NOMO-1 treated with DMSO at 0.1 percent for 48 hours (cell line): ENCODE measurements around the gene NTSR1.
A peak's percentile ranks its signal among the peaks of the same experiment; 100 is the strongest.

Experiments used
- DNase-seq: peaks from one replicate; lab custom pipeline; 2025; ENCODE audit not compliant: unreplicated experiment; lab: John Stamatoyannopoulos, UW

The NTSR1 gene

DNA sequence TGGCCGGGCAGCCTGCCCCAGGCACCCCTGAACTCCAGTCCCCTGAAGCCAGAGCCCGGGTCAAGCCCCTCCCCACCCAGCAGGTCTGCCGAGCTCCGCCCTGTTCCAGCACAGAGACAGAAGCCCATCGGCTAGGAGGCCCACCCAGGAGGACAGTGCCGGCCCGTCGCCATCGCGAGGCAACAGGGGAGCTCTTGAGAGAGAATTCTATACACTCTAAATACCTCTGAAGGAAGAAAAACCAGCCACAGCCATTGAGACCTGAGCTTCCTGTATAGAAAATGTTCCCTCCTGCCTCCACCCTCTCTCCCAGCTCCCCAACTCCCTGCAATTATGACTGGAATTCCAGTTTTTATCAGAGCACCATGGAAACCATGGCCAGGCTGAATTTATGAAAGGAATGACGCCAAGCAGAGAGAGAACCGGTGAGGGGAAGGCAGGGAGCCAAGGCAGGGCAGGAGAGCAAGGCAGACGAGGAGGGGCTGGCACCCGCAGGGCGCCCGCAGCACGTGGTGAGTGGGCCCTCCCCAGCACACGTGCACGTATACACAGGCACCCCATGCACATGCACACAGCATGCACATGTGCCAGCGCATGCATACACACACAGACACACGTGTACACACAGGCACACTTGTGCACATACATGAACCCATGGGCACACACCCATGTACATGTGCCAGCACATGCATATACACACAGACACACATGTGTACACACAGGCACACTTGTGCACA, 60.1 kb downstream of the NTSR1 start:
- no peak for DNase-seq

GRCh38 chr20:62769346-62770071, 60.9 kb downstream of the NTSR1 start:
- no peak for DNase-seq

- no peak for DNase-seq
These were observed 61.7 kb downstream of the NTSR1 start for GRCh38 chr20:62770111-62770910.

DNA sequence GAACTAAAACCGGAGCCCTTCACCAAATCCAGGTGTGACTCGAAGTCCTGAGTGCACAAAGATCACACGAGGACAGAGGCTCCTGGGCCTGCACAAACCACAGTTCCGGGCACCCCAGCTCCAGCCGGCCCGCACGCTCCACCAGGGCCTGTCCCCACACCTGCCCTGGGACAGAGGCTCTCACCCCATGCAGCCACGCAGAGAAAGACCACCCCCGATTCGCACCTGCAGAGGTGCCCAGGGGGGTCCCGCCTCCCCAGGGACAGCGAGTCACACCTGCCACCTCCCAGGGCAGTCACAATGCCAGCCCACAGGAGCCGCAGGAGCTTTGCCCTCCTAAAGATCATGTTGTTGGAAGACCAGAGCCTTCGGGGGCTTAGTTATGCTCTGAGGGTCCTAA, 62.3 kb downstream of the NTSR1 start:
- DNase-seq, result no peak

- DNase-seq, result no peak
These were observed 62.9 kb downstream of the NTSR1 start for GRCh38 chr20:62771396-62772102.

- DNase-seq, result no peak
These were observed 63.5 kb downstream of the NTSR1 start for GRCh38 chr20:62772103-62772611.

- no peak for DNase-seq
These were observed 64.0 kb downstream of the NTSR1 start for GRCh38 chr20:62772619-62772989.

DNA sequence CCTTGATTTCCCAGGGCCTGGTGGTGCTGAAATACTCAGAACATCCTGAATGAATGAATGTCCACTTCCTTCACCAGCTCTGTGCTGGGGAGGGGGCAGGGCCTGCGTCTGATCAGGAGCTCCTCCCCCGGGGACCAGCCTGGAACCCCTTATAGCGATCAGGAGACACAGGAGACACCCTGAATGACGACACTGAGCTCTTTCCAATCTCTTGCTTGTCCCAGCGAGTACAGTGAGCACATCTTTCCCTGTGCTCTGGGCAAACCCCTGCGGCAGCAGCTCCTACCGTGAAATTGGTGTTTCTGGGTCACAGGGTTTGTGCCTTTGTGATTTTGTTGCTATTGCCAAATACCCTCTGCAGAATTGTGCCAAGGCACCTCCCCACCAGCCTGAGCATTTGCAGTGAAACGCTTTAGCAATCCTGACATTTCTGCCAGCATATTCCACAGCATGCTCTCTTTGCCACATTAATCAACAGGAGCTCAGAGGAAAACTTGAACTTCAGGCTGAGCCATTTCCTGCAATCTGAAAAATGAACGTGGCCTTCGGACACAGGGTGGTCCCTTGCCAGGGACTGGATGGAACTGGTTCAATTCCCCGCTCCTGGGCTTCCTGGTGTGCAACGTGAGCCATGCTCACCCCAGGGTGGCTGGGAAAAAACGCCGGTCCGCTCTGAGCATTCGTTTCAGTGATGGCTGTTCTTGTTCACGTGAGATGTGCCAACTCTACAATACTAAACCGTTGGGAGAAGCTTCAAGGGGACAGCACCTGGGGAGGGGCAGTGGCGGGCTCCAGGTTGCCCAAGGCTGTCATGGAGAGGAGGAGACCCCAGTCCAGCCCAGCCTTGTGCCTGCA, 64.6 kb downstream of the NTSR1 start:
- no peak for DNase-seq

DNA sequence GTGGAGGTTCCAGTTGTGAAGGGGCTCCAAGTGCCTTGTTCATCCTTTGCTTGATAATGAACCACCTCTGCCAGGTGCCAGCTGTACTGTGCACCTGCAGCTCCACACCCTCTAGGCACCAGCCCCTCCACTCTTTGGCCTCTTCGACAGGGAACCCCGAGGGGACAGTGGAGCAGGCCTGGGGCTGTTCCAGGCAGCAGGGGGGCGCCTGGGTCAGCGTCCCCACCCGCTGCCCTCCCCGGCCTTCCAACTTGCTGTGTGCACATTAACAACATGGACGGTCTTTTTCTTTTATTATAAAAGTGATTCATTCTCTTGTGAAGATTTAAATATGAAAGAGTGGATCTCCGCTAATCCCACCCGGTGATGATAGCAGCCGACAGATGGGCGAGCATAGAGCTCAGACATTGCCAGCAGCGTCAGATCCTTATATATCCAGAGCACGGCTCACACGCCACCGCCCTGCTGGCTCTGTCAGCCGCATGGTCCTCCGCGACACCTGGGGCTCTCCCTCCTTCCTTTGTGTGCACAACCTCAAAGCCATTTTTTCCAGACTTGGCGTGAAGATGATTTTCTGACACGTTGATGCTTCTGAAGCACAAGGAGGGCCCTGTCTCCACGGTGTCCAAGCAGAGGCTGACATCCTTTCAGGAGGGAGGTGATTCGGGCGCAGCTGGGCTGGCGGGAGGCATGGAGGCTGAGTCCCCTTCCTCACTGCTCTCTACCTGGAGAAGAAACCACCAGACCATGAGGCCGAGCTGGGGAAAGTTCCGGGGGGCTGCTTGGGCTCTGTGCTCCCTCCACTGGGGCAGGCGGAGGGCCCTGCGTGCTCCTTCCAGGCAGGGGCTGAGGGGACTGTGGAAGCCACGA, 65.4 kb downstream of the NTSR1 start:
- no peak for DNase-seq

- DNase-seq, result peak; percentile 66
These were observed 66.1 kb downstream of the NTSR1 start for GRCh38 chr20:62774762-62775161.

GRCh38 chr20:62775206-62775605, 66.6 kb downstream of the NTSR1 start:
- no peak for DNase-seq

- DNase-seq, result no peak
These were observed 67.5 kb downstream of the NTSR1 start for GRCh38 chr20:62776035-62776691.

DNA sequence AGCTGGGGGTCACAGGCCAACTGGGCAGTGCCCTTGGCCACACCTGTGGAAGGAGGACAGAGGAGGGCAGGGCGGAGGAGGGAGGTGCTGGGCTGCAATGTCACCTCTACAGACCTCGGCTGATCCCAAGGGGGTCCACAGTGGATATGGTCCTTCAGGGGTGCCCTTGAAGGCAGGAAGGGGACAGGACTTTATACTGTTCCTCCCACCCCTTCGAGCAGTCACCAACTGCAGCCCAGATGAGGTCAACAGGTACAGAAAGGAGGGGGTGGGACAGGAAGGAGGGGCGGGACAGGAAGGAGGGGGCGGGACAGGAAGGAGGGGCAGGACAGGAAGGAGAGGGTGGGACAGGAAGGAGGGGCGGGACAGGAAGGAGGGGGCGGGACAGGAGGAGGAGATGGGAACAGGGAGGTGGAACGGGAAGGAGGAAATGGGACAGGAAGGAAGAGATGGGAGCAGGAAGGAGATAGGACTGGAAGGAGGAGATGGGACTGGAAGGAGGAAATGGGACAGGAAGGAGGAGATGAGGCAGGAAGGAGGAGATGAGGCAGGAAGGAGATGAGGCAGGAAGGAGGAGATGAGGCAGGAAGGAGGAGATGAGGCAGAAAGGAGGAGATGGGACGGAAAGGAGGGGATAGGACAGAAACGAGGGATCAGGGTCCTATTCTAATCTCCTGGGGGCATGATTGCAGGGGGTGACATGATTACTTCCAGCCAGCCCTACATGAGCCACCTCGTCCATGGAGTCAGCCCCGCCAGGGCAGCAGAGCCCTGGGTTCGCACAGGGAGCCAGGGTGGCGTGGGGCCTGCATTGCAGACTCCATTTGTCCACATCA, 68.3 kb downstream of the NTSR1 start:
- DNase-seq, result peak; percentile 15

GRCh38 chr20:62777528-62777830, 68.8 kb downstream of the NTSR1 start:
- no peak for DNase-seq

DNA sequence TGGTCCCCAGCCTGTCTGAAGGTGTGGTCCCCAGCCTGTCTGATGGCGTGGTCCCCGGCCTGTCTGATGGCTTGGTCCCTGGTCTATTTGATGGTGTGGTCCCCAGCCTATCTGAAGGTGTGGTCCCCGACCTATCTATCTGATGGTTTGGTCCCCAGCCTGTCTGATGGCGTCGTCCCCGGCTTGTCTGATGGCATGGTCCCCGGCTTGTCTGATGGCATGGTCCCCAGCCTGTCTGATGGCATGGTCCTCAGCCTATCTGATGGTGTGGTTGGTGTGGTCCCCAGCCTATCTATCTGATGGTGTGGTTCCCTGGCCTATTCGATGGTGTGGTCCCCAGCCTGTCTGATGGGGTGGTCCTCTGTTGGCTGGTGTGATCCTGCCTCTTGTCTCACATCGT, 69.4 kb downstream of the NTSR1 start:
- no peak for DNase-seq

- no peak for DNase-seq
These were observed 70.2 kb downstream of the NTSR1 start for GRCh38 chr20:62778601-62779416.

- no peak for DNase-seq
These were observed 70.7 kb downstream of the NTSR1 start for GRCh38 chr20:62779417-62779685.
